ENCODE measurements around the gene ABCA1.
"Not testable (repeated sequence)": the region's sequence is repeated elsewhere in the genome, so short reads cannot be mapped to it uniquely, and the experiment has no call there.

Gene ABCA1

DNA sequence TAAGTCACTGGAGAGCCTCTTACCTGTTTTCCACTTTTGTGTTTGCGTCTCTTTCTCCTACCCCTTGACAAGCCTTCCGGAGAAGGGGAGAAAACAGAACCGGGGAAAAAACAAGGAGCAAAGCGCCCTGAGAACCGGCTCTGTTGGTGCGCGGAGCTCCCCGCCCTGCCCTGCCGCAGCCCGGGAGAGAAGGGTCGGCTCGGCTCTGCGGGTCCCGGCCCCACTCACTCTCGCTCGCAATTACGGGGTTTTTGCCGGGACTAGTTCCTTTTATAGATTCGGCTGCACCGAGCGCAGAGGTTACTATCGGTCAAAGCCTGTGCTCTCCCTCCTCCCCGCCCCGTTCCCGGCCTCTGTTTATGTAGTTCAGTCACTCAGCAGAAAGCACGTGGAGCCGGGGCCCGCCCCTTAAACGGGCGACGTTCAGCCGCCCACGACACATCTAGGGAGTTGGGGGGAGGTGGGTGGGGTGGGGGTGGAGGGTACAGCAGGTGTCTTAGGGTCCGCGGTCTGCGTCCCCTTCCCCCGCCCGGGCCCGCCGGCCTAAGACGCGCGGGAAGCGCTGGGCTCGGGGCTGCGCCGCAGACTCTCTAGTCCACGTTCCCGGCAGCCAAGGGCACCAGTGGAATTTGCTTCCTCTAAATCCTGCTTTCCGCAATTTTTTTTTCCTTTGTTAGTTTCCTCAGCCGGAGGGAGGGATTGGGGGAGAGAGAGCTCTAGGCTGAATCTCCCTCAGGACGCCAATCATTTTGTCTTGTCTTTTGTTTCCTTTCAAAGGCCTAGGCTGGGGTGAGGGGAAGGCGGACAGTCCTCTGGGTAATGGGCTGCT lies at the start of gene ABCA1:
TSS of gene ABCA1 (minus strand) at position 244 of the 829 bp plus-strand sequence. CDS start 24,476 bp downstream, outside the sequence.
- no peak for FAIRE-seq

GRCh38 chr9:104977580-104977979 lies 49.6 kb upstream of the ABCA1 start:
- FAIRE-seq (no peak), DNase-seq (ENCODE audit: insufficient read length, low spot score) (no peak)

More for the DNA sequence above, at the start of gene ABCA1:
- peak; percentile 69 for DNase-seq (ENCODE audit: insufficient read length, low spot score)

- no peak for DNase-seq (ENCODE audit: insufficient read length, low spot score)
- FAIRE-seq: no peak
Measured at GRCh38 chr9:104977168-104977567, 49.2 kb upstream of the ABCA1 start.

DNA sequence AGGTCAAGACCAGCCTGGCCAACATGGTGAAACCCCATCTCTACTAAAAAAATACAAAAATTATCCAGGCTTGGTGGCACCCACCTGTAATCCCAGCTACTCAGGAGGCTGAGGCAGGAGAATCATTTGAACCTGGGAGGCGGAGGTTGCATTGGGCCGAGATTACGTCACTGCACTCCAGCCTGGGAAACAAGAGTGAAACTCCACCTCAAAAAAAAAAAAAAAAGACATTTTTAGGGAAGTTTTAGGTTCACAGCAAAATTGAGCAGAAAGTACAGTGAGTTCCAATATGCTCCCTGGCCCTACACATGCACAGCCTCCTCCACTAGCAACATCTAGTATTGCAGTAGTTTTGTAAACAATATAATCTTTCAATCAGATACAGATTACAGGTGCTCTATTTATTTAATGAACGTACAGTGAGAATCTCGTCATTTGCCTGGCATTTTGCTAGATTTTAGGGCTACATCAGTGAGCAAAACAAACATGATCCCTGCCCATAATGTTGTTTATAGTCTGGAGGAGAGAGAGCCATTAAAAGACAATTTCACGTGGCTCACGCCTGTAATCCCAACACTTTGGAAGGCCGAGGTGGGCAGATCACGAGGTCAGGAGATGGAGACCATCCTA lies 48.1 kb upstream of the ABCA1 start:
- DNase-seq (ENCODE audit: insufficient read length, low spot score); FAIRE-seq: not testable (repeated sequence)

- FAIRE-seq (no peak), DNase-seq (ENCODE audit: insufficient read length, low spot score) (no peak)
Measured at GRCh38 chr9:104974053-104974962, 46.4 kb upstream of the ABCA1 start.

DNA sequence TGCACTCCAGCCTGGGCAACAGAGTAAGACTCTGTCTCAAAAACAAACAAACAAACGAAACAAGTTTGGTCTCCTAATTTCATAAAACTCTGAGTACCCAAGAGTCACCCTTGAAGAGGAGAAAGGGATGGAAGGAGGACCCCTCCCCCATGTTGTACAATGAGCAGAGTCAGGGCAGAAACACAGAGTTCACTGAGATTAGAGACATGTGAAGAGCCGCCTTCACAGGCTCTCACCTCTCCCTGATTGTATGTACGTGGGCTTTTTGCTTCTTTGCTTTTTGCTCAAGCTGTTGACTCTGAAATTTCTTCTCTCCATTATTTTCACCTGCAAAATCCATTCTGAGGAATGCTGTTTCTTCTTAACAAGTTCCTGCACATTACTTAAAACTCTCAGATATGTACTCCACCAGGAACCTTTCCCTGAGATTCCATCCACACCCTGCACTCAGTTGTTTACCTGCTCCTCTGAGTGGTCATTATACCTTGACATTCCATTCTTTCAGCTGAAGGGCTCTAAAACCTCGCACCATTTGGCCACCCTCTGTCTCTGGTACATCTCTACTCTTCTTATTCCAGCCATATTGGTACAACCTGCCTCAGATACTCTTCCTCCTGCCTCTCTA lies 44.4 kb upstream of the ABCA1 start:
- FAIRE-seq (no peak), DNase-seq (ENCODE audit: insufficient read length, low spot score) (no peak)

DNA sequence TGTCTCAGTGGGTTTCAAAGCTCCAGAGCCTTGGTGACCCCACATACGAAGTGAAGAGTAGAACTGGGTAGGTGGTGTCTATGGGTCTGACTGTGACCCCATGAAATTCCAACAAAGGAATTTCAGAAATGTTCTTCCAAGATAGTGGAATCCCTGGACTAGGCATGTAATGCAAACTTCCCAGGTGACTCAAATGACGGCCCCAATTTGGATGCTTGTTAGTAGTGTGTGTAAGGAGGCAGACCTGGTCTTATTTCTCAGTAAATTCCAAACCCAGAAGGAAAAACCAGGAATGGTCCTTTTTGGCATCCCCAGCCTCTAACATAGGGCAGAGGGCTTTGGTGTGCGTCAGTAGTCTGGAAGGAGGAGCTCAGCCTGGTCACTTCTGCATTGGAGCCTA lies 43.6 kb upstream of the ABCA1 start:
- FAIRE-seq (no peak), DNase-seq (ENCODE audit: insufficient read length, low spot score) (no peak)

DNA sequence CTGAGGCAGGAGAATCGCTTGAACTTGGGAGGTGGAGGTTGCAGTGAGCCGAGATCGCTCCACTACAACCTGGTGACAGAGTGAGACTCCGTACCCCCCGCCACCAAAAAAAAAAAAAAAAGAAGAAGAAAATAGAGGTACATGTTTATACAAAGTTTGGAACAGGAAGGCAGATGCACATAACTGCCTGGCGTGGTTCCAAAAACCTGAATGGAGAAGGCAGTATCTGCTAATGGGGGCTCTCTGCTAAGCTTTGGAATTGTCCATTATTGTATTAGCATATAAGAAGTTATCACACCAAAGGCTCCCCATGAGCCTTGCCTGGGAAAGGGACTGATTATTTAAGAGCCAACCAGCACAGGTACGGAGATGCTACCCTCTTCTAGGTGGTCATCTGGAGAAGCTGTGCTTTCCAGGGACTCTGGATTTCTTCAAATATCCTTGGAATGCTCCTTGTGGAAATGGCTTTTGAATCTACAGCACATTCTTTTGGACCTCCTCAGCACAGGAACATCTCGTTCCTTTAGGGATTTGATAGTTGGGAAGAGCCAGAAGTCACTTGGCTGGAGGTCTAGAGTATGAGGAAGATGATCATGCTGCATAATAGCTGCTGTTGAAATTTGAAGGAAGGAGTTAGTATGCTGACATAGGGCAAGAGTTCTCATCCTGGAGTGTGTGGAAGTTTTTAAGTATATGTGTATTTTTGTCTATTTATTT lies 42.5 kb upstream of the ABCA1 start:
- no peak for DNase-seq (ENCODE audit: insufficient read length, low spot score)

DNA sequence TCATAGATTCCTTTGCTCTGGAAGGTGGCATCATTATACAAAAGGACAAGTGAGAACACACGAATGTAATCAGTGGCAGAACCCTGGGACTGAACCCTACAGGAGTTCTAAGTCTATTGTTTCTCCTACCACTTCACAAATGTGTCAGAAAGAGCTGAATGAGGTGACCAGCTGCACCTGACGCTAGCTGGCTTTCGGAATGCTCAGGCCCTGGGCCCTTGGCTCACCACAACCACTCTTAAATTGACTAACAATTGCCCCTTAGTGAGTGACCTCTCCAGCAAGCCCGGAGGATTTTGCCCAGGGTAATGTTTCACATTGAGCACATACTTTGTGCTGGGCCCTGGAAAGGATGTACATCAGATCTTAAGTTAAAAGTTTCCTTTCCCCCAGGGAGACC lies 41.2 kb upstream of the ABCA1 start:
- DNase-seq (ENCODE audit: insufficient read length, low spot score) (no peak), FAIRE-seq (no peak)

More for the DNA sequence above, 42.5 kb upstream of the ABCA1 start:
- no peak for FAIRE-seq

DNA sequence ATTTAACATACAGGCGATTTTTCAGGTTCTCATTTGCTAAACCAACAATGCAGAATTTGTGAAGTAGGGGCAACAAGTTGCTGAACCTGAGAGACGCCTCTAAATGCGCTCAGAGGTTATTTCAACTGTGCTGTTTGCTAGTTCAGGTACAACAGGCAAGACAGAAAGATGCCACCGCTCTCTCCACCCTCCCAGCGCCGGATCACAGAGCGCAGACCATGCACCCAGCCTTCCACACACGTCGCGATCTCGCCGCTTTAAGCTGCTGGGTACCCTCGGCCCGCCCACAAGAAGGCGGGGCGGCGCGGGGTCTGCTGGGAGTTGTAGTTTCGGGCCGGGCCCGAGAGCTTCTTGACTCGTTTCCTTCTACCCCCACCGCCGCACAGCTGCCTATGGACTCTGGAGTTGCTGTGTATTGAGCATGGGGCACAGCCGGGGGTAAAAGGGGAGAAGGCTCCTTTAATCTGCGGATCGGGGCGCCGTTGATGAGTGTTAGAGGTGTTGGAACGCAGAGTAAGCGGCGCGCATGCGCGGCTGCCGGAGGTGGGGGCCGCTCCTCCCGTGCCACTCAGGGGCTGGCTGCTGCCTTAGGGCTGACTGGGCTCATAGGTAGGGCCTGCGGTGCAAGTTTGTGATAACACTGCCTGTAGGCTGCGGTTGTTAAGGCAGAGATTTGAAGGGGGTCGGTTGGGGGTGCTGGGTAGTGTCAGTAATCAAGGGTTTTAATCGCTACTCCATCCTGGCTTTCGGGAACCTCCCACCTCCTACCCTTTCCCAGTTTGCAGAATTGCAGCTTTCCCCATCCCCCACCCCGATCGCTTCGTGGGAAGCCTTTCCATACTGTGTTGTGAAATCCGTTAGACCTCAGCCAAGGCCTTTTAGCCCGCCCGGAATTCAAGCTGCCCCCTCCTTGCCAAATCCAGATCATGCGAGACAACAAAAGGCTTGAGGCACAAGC lies 40.3 kb upstream of the ABCA1 start:
- FAIRE-seq (peak; percentile 42), DNase-seq (ENCODE audit: insufficient read length, low spot score) (peak; percentile 82)

DNA sequence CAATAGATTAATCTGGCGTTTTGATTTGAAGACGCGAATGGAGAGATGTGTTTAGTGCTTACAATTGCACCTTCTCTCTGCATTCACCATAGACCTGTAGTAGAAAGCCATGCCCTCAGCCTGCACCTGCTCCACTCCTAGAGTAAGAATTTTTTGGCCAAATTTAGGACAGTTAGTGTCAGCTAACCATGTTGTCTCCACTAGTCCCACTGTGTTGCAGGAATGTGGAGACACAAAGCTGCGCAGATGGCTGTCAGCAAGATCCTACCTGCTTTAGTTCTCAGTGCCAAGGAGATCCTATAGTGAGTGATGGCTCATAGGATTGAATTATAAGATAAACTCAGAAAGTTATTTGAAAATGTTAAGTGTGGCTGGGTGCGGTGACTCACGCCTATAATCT lies 35.1 kb upstream of the ABCA1 start:
- FAIRE-seq (no peak), DNase-seq (ENCODE audit: insufficient read length, low spot score) (no peak)

GRCh38 chr9:104961701-104962359 lies 33.9 kb upstream of the ABCA1 start:
- DNase-seq (ENCODE audit: insufficient read length, low spot score): no peak
- FAIRE-seq: no peak

DNA sequence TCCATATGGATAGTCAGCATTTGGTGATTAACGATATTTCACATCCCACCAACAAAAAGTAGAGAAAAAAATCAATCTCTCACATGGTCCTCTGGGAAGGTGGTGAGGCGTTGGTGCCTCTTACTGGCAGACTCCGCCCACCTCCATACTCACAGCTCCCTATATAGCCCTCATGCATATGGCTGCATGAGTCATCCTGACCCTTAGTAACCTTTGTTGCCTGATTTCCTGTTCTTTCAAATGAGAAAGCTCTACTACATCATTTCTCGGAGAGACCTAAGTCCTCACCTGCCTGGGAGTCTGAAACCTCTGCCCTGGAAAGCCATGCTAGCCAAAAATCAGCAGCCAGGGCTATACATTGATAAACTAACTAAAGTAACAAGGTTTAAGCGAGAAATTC lies 33.3 kb upstream of the ABCA1 start:
- DNase-seq (ENCODE audit: insufficient read length, low spot score) (peak; percentile 62), FAIRE-seq (peak; percentile 9)

- DNase-seq (ENCODE audit: insufficient read length, low spot score): no peak
- no peak for FAIRE-seq
Measured at GRCh38 chr9:104960662-104961061, 32.7 kb upstream of the ABCA1 start.

GRCh38 chr9:104958751-104959150 lies 30.8 kb upstream of the ABCA1 start:
- FAIRE-seq (no peak), DNase-seq (ENCODE audit: insufficient read length, low spot score) (no peak)

GRCh38 chr9:104958006-104958405 lies 30.1 kb upstream of the ABCA1 start:
- not testable (repeated sequence) for FAIRE-seq; DNase-seq (ENCODE audit: insufficient read length, low spot score)

GRCh38 chr9:104951487-104951886 lies 23.5 kb upstream of the ABCA1 start:
- no peak for FAIRE-seq
- no peak for DNase-seq (ENCODE audit: insufficient read length, low spot score)

- FAIRE-seq (no peak), DNase-seq (ENCODE audit: insufficient read length, low spot score) (no peak)
Measured at GRCh38 chr9:104950838-104951237, 22.9 kb upstream of the ABCA1 start.
